Measurements from ENCODE around the gene SLC6A16. TPM values are rescaled to one million over a fixed set of nuclear protein-coding genes. Genes with fewer than 3 reads are reported as not detected.
A peak's percentile ranks its signal among the peaks of the same experiment; 100 is the strongest.

SLC6A16 gene
- total RNA-seq, 1 donor from 2014 or later = 5.6 TPM

DNA sequence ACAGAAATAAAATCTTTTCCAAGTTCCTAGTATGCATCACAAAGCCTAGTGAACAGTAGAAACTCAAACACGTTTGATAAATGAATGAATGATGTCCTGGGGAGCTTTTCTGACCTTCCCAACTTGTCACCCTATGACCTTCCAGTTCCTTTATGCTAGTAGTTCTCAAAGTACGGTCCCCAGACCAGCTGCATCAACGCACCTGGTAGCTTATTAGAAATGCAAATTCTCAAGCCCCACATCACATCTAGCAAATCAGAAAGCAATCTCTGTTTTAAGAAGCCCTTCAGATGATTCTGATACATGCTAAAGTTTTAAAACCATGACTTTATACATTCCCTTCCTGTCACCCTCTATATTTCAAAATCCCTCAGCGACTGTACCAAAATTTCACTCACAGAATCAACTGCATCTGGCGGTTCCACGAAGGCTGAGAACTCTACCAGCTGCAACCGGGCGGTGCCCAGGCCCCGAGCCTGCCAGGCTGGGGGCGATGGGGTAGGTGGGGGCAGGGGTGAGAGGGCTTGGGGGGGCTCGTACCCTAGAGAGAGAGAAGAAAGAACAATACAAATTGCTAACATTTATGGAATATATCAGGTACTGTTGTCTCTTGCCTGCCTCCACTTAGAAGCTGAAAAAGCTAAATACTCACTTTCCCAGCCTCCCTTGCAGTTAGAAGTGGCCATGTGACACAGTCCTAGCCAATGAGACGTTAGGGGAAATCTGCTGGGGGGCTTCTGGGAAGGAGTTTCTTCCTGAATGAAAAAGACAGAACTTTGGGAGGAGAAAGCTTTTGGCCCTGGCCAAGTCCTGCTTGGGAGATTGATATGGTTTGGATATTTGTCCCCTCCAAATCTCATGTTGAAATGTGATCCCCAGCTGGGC is 23.6 kb upstream of the SLC6A16 start:
- intact Hi-C loops (cut with DNase I) = loop anchor here (5.0 kb wide), 1 partner anchor 1881 kb away; no protein-coding TSS in a partner anchor
- DNase-seq (ENCODE audit: low spot score) (no peak), ATAC-seq (no peak)

DNA sequence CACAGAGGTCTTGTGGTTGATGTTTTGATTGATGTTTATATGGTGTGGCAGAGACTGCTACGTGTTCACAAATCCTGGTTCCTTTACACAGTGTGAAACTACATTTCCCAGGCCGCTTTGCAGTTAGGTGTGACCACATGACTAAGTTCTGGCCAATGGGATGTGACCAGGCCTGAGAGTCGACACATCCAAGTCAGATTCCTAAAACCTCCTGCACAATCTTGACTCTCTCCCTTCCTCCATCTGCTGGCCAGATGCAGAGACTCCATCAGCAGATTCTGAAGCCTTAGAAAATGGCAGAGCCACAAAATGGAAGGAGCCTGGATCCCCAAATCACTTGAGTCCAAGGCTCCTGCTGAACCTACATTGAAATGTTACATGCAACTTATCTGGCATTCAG is 22.8 kb upstream of the SLC6A16 start:
- DNase-seq (ENCODE audit: low spot score) = no peak
- intact Hi-C loops (cut with DNase I) = loop anchor here (5.0 kb wide), 1 partner anchor 1881 kb away; no protein-coding TSS in a partner anchor
- ATAC-seq = peak; percentile 91

DNA sequence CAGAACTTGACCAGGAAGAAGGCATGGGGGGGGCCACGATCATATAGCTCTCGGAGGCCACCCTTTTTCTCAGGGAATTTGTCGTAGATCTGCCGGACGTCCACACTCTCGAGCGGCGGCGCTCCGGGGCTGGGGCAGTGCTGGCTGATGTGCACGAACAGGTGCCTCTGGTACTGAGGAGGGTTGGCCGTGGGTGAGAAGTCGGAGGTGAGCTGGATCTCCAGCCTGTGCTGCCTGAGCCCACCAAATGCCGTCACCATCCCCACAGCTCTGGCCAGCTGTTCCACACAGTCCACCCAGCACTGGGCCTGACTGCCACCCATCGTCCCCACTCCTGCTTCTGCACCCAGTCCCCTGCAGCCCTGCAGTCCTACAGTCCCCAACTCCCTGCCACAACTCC is 22.2 kb upstream of the SLC6A16 start:
- DNase-seq (ENCODE audit: low spot score) (no peak), ATAC-seq (peak; percentile 7)
- intact Hi-C loops (cut with DNase I) = loop anchor here (5.0 kb wide), 1 partner anchor 1880 kb away; no protein-coding TSS in a partner anchor

DNA sequence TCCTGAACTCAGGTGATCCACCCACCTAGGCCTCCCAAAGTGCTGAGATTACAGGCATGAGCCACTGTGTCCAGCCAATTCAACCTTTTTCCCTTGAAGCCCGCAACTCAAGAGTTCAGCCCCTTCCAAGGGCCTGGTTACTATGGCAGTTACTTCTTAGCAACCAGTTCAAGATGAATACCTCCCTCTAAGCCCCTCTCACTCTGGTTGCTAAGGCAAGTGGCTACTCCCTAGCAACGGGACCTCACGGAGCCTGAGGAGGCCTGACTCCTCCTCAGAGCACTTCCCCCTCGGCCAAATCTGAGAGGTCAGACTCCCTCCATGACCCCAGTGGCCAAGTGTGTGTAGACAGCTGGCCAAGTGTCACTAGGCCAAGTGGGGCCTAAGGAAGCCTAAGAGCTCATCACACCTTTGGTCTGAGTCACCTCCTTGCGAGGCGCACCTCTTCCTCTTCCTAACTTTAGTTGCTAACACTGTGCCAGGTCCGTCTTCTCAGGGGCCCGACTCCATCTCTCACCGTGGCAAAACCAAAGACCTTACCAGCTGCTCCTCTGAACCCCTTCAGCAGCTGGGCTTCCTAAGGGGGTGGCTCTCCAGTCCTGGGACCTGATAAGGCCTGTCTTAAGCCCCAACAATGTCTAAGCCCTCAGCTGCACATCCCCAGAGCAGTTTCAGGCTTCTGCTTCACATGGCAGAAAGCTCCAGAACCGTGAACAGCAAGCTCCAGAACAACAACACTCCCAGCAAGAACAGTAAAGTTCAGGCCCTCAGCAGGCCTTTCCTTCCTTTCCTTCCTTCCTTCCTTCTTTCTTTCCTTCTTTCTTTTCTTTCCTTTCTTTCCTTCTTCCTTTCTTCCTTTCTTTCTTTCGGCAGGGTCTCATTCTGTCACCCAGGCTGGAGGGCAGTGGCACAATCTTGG is 19.8 kb upstream of the SLC6A16 start:
- ATAC-seq (no peak), DNase-seq (ENCODE audit: low spot score) (no peak)
- intact Hi-C loops (cut with DNase I) = loop anchor here (5.0 kb wide), 1 partner anchor 1877 kb away; no protein-coding TSS in a partner anchor

DNA sequence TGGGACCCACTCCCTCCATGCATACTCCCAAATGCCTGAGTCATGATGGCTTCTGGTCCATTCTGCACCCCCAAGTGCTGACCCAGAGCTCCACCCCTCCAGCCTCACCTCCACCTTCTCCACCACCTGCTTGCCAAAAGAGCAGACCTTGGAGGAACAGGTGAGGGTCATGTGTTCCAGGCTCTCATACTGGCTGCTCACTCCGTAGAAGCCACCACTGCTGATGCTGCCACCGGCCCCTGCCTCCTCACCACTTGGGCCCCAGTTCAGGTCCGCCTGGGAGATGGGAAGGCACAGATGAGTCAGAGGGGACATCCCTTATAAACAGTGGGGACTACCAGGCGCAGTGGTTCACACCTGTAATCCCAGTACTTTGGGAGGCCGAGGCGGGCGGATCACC is 18.1 kb upstream of the SLC6A16 start:
- ATAC-seq = no peak
- DNase-seq (ENCODE audit: low spot score) = peak; percentile 52
- intact Hi-C loops (cut with DNase I) = no loop called here

DNA sequence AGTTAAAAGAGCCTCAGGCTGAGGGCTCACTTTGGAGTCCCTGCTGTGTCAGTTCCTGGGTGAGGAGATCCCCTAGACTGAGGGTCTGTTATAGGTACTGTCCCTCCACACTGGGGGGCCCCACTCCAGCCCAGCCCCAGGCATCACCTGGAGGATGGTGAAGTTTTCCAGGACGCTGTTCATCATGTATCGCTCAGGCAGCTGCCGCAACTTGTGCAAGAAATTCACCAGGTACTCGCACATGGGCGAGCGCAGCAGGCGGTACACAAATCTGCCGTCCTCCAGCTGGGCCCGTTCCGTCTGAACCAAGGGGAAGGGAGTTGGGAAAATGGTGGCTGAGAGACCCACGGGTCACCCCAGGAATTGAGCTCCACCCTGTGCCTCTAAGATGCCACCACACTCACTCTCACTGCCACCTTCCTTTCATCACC is 17.3 kb upstream of the SLC6A16 start:
- intact Hi-C loops (cut with DNase I) = no loop called here
- ATAC-seq (no peak), DNase-seq (ENCODE audit: low spot score) (peak; percentile 46)

DNA sequence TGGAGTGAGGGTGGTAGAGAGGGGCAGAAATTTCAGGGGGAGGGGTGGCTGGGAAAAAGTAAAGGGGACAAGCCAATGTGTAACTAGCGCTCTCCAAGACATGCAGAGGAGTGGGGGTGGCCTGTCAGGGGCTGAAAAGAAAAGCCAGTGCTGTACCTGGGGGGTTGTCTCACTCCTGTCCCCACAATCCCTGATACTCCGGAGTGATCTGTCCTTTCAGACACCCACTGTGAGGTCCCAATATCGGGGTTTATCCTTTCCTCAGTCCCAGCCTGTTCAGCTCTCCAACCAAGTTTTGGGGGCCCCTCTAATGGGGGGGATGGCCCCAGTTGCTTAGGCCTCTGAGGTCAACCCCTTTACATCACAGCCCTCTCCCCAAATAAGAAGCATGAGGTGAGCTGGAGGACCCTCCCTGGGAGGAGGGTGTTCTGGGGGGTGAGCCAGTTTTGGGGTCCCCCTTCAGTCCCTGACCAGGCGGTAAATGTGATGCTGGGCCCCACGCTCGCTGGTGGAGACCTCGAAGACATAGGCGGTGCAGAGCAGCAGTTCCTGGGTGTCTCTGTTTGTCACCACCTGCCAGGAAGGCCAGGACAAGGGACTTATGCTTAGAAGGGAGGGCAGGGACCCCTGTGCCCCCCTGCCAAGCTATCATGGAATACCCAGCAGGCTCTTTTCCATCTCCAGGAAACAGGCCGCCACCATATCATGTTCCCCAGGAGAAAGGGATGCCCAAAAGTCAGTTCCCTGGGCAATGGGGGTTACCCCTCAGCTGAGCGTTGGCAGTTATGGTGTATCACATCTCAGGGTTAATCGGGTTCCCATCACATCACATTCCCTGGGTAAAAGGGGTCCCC is 16.1 kb upstream of the SLC6A16 start:
- peak; percentile 54 for DNase-seq (ENCODE audit: low spot score)
- no peak for ATAC-seq

GRCh38 chr19:49340069-49340864 is 15.3 kb upstream of the SLC6A16 start:
- intact Hi-C loops (cut with DNase I) = no loop called here
- DNase-seq (ENCODE audit: low spot score) (peak; percentile 83), ATAC-seq (peak; percentile 76)

More for the DNA sequence above, 16.1 kb upstream of the SLC6A16 start:
- intact Hi-C loops (cut with DNase I) = no loop called here

GRCh38 chr19:49339301-49340068 is 14.5 kb upstream of the SLC6A16 start:
- ATAC-seq (peak; percentile 97), DNase-seq (ENCODE audit: low spot score) (peak; percentile 87)
- intact Hi-C loops (cut with DNase I) = no loop called here

DNA sequence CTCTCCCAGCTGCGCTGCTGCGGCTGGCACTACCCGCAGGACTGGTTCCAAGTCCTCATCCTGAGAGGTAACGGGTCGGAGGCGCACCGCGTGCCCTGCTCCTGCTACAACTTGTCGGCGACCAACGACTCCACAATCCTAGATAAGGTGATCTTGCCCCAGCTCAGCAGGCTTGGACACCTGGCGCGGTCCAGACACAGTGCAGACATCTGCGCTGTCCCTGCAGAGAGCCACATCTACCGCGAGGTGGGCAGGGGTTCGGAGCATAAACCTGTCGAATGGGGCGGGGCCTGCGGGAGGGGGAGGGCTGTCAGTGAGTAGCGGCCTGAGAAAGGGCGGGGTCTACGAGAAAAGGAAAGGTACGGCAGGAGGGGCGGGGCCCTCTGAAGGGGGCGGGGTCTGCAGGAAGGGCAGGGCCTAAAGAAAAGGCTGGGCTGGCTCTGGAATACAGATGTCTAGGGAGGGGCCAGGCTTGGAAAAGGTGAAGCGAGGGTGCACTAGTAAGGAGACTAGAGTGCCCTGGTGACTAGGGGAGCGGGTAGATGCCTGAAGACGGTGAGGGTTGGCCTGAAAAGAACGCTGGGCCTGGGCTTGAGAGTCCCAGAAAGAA is 13.8 kb upstream of the SLC6A16 start:
- DNase-seq (ENCODE audit: low spot score) (peak; percentile 83), ATAC-seq (peak; percentile 45)
- intact Hi-C loops (cut with DNase I) = no loop called here

GRCh38 chr19:49338023-49338677 is 13.2 kb upstream of the SLC6A16 start:
- DNase-seq (ENCODE audit: low spot score) (peak; percentile 60), ATAC-seq (no peak)
- intact Hi-C loops (cut with DNase I) = no loop called here

DNA sequence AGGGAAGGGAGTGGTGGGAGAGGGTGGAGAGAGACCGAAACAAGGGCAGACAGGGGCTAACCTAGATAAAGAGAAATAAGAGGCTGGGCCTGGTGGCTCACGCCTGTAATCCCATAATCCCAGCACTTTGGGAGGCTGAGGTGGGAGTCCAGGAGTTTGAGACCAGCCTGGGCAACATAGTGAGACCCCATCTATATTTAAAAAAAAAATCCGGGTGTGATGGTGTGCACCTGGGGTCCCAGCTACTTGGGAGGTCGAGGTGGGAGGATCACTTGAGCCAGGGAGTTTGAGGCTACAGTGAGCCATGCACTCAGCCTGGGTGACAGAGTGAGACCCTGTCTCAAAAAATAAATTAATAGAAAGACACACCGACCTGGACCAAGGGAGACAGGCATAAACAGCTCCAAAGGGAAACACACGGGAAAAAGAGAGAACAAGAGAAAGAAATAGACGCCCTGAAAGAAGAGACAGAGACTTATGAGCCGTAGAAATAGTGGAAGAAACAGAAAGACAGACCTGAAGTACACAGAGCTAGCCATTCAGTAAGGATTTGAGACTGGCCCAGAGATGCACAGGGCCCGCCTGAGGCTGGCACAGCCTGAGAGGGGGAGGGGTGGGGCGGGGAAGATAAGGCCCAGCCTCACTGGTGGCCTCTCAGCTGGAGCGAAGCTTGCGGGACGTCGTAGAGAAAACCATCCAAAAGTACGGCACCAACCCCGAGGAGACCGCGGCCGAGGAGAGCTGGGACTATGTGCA is 12.5 kb upstream of the SLC6A16 start:
- intact Hi-C loops (cut with DNase I) = no loop called here
- ATAC-seq = no peak
- no peak for DNase-seq (ENCODE audit: low spot score)

- ATAC-seq (no peak), DNase-seq (ENCODE audit: low spot score) (peak; percentile 50)
- intact Hi-C loops (cut with DNase I) = no loop called here
These were observed 11.7 kb upstream of the SLC6A16 start for GRCh38 chr19:49336482-49337266.

- no peak for ATAC-seq
- peak; percentile 42 for DNase-seq (ENCODE audit: low spot score)
- intact Hi-C loops (cut with DNase I) = no loop called here
These were observed 10.9 kb upstream of the SLC6A16 start for GRCh38 chr19:49335784-49336481.
